ENCODE data around the gene ESR1.

- TF ChIP-seq MAX (IDR thresholded peaks at IDR 0.05) = no peak
- no peak for TF ChIP-seq CTCF (IDR thresholded peaks at IDR 0.05; ENCODE audit: low read depth, low read length, missing input control)
- TF ChIP-seq REST (IDR thresholded peaks at IDR 0.05) = no peak
- no peak for TF ChIP-seq TAF1 (conservative IDR thresholded peaks at IDR 0.05)
- TF ChIP-seq RAD21 (IDR thresholded peaks at IDR 0.05) = no peak
- TF ChIP-seq ZBTB33 (IDR thresholded peaks at IDR 0.05) = no peak
- no peak for TF ChIP-seq SP1 (IDR thresholded peaks at IDR 0.05)
- no peak for TF ChIP-seq RXRA (IDR thresholded peaks at IDR 0.05)
- TF ChIP-seq ATF3 (IDR thresholded peaks at IDR 0.05) = no peak
- no peak for TF ChIP-seq GABPA (IDR thresholded peaks at IDR 0.05 in 1 of 2, conservative IDR thresholded peaks at IDR 0.05 in 1 of 2)
- no peak for TF ChIP-seq JUND (IDR thresholded peaks at IDR 0.05)
These were observed 328.4 kb downstream of the ESR1 start for GRCh38 chr6:152135755-152136448.
